ENCODE measurements around the gene RAP1B.

GRCh38 chr12:68639396-68639767 is 28.7 kb downstream of the RAP1B start:
- TF ChIP-seq RARB (CRISPR knock-in tag; IDR thresholded peaks at IDR 0.05) (no peak), ARNTL (CRISPR knock-in tag; IDR thresholded peaks at IDR 0.05; ENCODE audit: borderline replicate concordance, low read depth) (no peak), ISL1 (CRISPR knock-in tag; IDR thresholded peaks at IDR 0.05) (no peak), ZNF70 (CRISPR knock-in tag; IDR thresholded peaks at IDR 0.05) (no peak), ZFP3 (CRISPR knock-in tag; IDR thresholded peaks at IDR 0.05) (no peak), GLIS3 (CRISPR knock-in tag; IDR thresholded peaks at IDR 0.05) (no peak), PATZ1 (CRISPR knock-in tag; IDR thresholded peaks at IDR 0.05; ENCODE audit: borderline replicate concordance) (no peak), OSR1 (CRISPR knock-in tag; IDR thresholded peaks at IDR 0.05) (no peak), TOX (CRISPR knock-in tag; IDR thresholded peaks at IDR 0.05; ENCODE audit: borderline replicate concordance) (no peak), ZFP30 (CRISPR knock-in tag; IDR thresholded peaks at IDR 0.05) (no peak), TCF4 (CRISPR knock-in tag; IDR thresholded peaks at IDR 0.05; ENCODE audit: borderline replicate concordance) (no peak), ZNF8 (CRISPR knock-in tag; IDR thresholded peaks at IDR 0.05) (no peak)
- TF ChIP-seq, protein P1, sequence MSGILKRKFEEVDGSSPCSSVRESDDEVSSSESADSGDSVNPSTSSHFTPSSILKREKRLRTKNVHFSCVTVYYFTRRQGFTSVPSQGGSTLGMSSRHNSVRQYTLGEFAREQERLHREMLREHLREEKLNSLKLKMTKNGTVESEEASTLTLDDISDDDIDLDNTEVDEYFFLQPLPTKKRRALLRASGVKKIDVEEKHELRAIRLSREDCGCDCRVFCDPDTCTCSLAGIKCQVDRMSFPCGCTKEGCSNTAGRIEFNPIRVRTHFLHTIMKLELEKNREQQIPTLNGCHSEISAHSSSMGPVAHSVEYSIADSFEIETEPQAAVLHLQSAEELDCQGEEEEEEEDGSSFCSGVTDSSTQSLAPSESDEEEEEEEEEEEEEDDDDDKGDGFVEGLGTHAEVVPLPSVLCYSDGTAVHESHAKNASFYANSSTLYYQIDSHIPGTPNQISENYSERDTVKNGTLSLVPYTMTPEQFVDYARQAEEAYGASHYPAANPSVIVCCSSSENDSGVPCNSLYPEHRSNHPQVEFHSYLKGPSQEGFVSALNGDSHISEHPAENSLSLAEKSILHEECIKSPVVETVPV (CRISPR knock-in tag; IDR thresholded peaks at IDR 0.05), result no peak
- TF ChIP-seq, protein P2, sequence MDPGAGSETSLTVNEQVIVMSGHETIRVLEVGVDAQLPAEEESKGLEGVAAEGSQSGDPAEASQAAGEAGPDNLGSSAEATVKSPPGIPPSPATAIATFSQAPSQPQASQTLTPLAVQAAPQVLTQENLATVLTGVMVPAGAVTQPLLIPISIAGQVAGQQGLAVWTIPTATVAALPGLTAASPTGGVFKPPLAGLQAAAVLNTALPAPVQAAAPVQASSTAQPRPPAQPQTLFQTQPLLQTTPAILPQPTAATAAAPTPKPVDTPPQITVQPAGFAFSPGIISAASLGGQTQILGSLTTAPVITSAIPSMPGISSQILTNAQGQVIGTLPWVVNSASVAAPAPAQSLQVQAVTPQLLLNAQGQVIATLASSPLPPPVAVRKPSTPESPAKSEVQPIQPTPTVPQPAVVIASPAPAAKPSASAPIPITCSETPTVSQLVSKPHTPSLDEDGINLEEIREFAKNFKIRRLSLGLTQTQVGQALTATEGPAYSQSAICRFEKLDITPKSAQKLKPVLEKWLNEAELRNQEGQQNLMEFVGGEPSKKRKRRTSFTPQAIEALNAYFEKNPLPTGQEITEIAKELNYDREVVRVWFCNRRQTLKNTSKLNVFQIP (CRISPR knock-in tag; IDR thresholded peaks at IDR 0.05; ENCODE audit: borderline replicate concordance, low read depth), result no peak

All from SK-N-SH treated with all-trans-retinoic acid at 6 μM for 48 hours (cell line).